Osteocyte (in vitro differentiated cells): Measurements from ENCODE around the gene POP4. TPM values are rescaled to one million over a fixed set of nuclear protein-coding genes. Genes with fewer than 3 reads are reported as not detected.

Experiments used
- DNase-seq: peaks from one replicate; pipeline ENCODE4 v3.0.0; 2021; ENCODE audit warnings: mixed read lengths; ENCODE audit not compliant: unreplicated experiment; ENCODE audit errors: extremely low spot score
- H3K27ac Mint-ChIP-seq: one replicate; pipeline ENCODE4 v1.8.0; 2021; ENCODE audit warnings: mild to moderate bottlenecking, mixed read lengths; ENCODE audit not compliant: unreplicated experiment
- H3K27me3 Mint-ChIP-seq: one replicate; pipeline ENCODE4 v1.8.0; 2021; ENCODE audit warnings: mixed read lengths; ENCODE audit not compliant: unreplicated experiment
- H3K36me3 Mint-ChIP-seq: one replicate; pipeline ENCODE4 v1.8.0; 2021; ENCODE audit warnings: mixed read lengths; ENCODE audit not compliant: unreplicated experiment
- H3K4me1 Mint-ChIP-seq: one replicate; pipeline ENCODE4 v1.8.0; 2021; ENCODE audit warnings: mixed read lengths; ENCODE audit not compliant: unreplicated experiment
- H3K4me3 Mint-ChIP-seq: one replicate; pipeline ENCODE4 v1.8.0; 2021; ENCODE audit warnings: mild to moderate bottlenecking, moderate library complexity, mixed read lengths; ENCODE audit not compliant: unreplicated experiment
- H3K9me3 Mint-ChIP-seq: one replicate; pipeline ENCODE4 v1.8.0; 2021; ENCODE audit warnings: mixed read lengths; ENCODE audit not compliant: unreplicated experiment
- CTCF ChIP-seq: fragments of 200-600 bp; sonication (generic); IDR thresholded peaks from 2 replicates; pipeline ENCODE4 v1.5.0; 2021; ENCODE audit warnings: antibody characterized with exemption, mild to moderate bottlenecking, moderate library complexity
- total RNA-seq: library from RNA; stranded (reverse); gene quantifications from 2 replicates; pipeline ENCODE4 v1.2.1, GENCODE V29; 2021

Gene POP4
- total RNA-seq, 1 donor from 2014 or later: 61.7 TPM

GRCh38 chr19:29587059-29587458, 19.0 kb upstream of the POP4 start:
- TF ChIP-seq CTCF: no peak
- Mint-ChIP-seq H3K9me3 (no peaks in the 10 kb centered on the region), H3K27me3 (peaks cover 17% of the 10 kb centered on the region), H3K4me3 (no peak overlapping the region), H3K4me1 (no peaks in the 10 kb centered on the region), H3K27ac (no peak overlapping the region), H3K36me3 (no peaks in the 10 kb centered on the region)
- DNase-seq: no peak

GRCh38 chr19:29587518-29587986, 18.5 kb upstream of the POP4 start:
- no peak for DNase-seq
- Mint-ChIP-seq H3K36me3 (no peaks in the 10 kb centered on the region), H3K27me3 (peaks cover 17% of the 10 kb centered on the region), H3K27ac (no peak overlapping the region), H3K9me3 (no peaks in the 10 kb centered on the region), H3K4me3 (no peak overlapping the region), H3K4me1 (no peaks in the 10 kb centered on the region)
- TF ChIP-seq CTCF: no peak

GRCh38 chr19:29588095-29588494, 18.0 kb upstream of the POP4 start:
- TF ChIP-seq CTCF: no peak
- H3K4me1 Mint-ChIP-seq: no peaks in the 10 kb centered on the region
- DNase-seq: no peak
- H3K27me3 Mint-ChIP-seq: peaks cover 16% of the 10 kb centered on the region
- no peak overlapping the region for H3K27ac Mint-ChIP-seq
- no peak overlapping the region for H3K4me3 Mint-ChIP-seq
- H3K9me3 Mint-ChIP-seq: no peaks in the 10 kb centered on the region
- no peaks in the 10 kb centered on the region for H3K36me3 Mint-ChIP-seq

- Mint-ChIP-seq H3K36me3 (no peaks in the 10 kb centered on the region), H3K4me1 (no peaks in the 10 kb centered on the region), H3K9me3 (no peaks in the 10 kb centered on the region), H3K27ac (no peak overlapping the region), H3K4me3 (no peak overlapping the region), H3K27me3 (peaks cover 22% of the 10 kb centered on the region)
- DNase-seq: no peak
- no peak for TF ChIP-seq CTCF
These were observed 15.8 kb upstream of the POP4 start for GRCh38 chr19:29590278-29590677.

GRCh38 chr19:29591670-29592069, 14.4 kb upstream of the POP4 start:
- H3K4me1 Mint-ChIP-seq: no peaks in the 10 kb centered on the region
- H3K27me3 Mint-ChIP-seq: peaks cover 24% of the 10 kb centered on the region
- no peak for TF ChIP-seq CTCF
- H3K27ac Mint-ChIP-seq: no peak overlapping the region
- H3K4me3 Mint-ChIP-seq: no peak overlapping the region
- H3K36me3 Mint-ChIP-seq: no peaks in the 10 kb centered on the region
- no peaks in the 10 kb centered on the region for H3K9me3 Mint-ChIP-seq
- DNase-seq: no peak
